PC-3 (cell line): ENCODE results near the gene KIAA1217. TPM values are rescaled to one million over a fixed set of nuclear protein-coding genes. Genes with fewer than 3 reads are reported as not detected.
"Not testable (repeated sequence)": the region's sequence is repeated elsewhere in the genome, so short reads cannot be mapped to it uniquely, and the experiment has no call there.

Experiments used
- ATAC-seq: fragments of 200-7000 bp; cut with Tn5 transposase; 2 replicates; pipeline ENCODE4 v1.9.1; 2020; ENCODE audit warnings: mild to moderate bottlenecking, moderate library complexity
- BruUV-seq: library from RNA; stranded (reverse); fragments of 400-500 nt; replicated peaks from 2 replicates; lab custom pipeline; 2021; lab: Mats Ljungman, UMichigan
- CTCF ChIA-PET: fragments of 300-600 bp; sonication (Branson Sonifier 250); formaldehyde crosslinking; loops from one replicate; lab custom pipeline; 2022; ENCODE audit warnings: antibody characterized with exemption; lab: Charles Lee
- POLR2A ChIA-PET: fragments of 300-600 bp; sonication (Branson Sonifier 250); formaldehyde crosslinking; loops from one replicate; lab custom pipeline; 2022; ENCODE audit warnings: antibody characterized with exemption; ENCODE audit not compliant: unreplicated experiment; lab: Charles Lee
- DNase-seq: peaks from one replicate; pipeline ENCODE4 v3.0.0-alpha.2; 2015
- H2AFZ ChIP-seq: fragments of 300-600 bp; sonication (generic); 2 replicates; pipeline ENCODE4 v1.6.0; 2016; ENCODE audit warnings: antibody characterized with exemption, low read length
- H3F3A ChIP-seq: fragments of 300-600 bp; sonication (generic); one replicate; pipeline ENCODE4 v1.6.0; 2017; ENCODE audit warnings: antibody characterized with exemption, low read length, control low read depth, mild to moderate bottlenecking; ENCODE audit not compliant: unreplicated experiment
- H3K27ac ChIP-seq: fragments of 300-600 bp; sonication (generic); 2 replicates; pipeline ENCODE4 v1.5.1; 2016; ENCODE audit warnings: mild to moderate bottlenecking, low read length
- H3K27me3 ChIP-seq: fragments of 300-600 bp; sonication (generic); 2 replicates; pipeline ENCODE4 v1.6.1; 2016; ENCODE audit warnings: low read length, mixed read lengths
- H3K36me3 ChIP-seq: fragments of 300-600 bp; sonication (generic); 2 replicates; pipeline ENCODE4 v1.6.1; 2016; ENCODE audit warnings: low read depth, mixed run types, low read length, mixed read lengths
- H3K4me1 ChIP-seq: fragments of 300-600 bp; sonication (generic); 2 replicates; pipeline ENCODE4 v1.5.1; 2016; ENCODE audit warnings: low read length; ENCODE audit not compliant: insufficient read depth
- H3K4me2 ChIP-seq: fragments of 300-600 bp; sonication (generic); 2 replicates; pipeline ENCODE4 v1.6.0; 2016; ENCODE audit warnings: low read length
- H3K4me3 ChIP-seq: fragments of 300-600 bp; sonication (generic); 2 replicates; pipeline ENCODE4 v1.5.1; 2016; ENCODE audit warnings: mild to moderate bottlenecking, low read length, mixed read lengths
- H3K79me2 ChIP-seq: fragments of 300-600 bp; sonication (generic); 2 replicates; pipeline ENCODE4 v1.6.1; 2017; ENCODE audit warnings: low read length, mixed read lengths
- H3K9ac ChIP-seq: fragments of 300-600 bp; sonication (generic); 2 replicates; pipeline ENCODE4 v1.6.0; 2016; ENCODE audit warnings: mild to moderate bottlenecking, low read length
- H3K9me2 ChIP-seq: fragments of 300-600 bp; sonication (generic); replicated peaks from 2 replicates; pipeline ENCODE4 v1.6.1; 2016; ENCODE audit warnings: mixed run types, low read length, mixed read lengths
- H3K9me3 ChIP-seq: fragments of 300-600 bp; sonication (generic); 2 replicates; pipeline ENCODE4 v1.6.1; 2016; ENCODE audit warnings: low read length, mixed read lengths
- H4K20me1 ChIP-seq: fragments of 300-600 bp; sonication (generic); 2 replicates; pipeline ENCODE4 v1.6.1; 2016; ENCODE audit warnings: low read length, mixed read lengths
- EZH2 ChIP-seq: fragments of 300-600 bp; sonication (generic); IDR thresholded peaks from one replicate; pipeline ENCODE4 v1.6.1; 2017; ENCODE audit warnings: antibody characterized with exemption, mild to moderate bottlenecking, low read length; ENCODE audit not compliant: unreplicated experiment
- EZH2phosphoT487 ChIP-seq: fragments of 300-600 bp; sonication (generic); IDR thresholded peaks from 2 replicates; pipeline ENCODE4 v1.6.1; 2018; ENCODE audit warnings: mild to moderate bottlenecking, antibody characterized with exemption, low read length, borderline replicate concordance
- intact Hi-C: fragments of 100-400 bp; cut with micrococcal nuclease; formaldehyde crosslinking; loops from 2 replicates; pipeline ENCODE4 v1.9.0; 2023
- total RNA-seq: library from RNA; depleted of rRNA; stranded (reverse); fragments of >200 nt; gene quantifications from 2 replicates; pipeline ENCODE4 v1.2.3, GENCODE V29; 2014
- TF ChIP-seq, protein P1 (sequence below): fragments of 300-600 bp; sonication (generic); conservative IDR thresholded peaks from 2 replicates; pipeline ENCODE4 v1.5.1; 2017; ENCODE audit warnings: antibody characterized with exemption, low read depth, mild to moderate bottlenecking, low read length

KIAA1217 gene
- total RNA-seq, 1 experiment from 2014 or later = 16.0 TPM

DNA sequence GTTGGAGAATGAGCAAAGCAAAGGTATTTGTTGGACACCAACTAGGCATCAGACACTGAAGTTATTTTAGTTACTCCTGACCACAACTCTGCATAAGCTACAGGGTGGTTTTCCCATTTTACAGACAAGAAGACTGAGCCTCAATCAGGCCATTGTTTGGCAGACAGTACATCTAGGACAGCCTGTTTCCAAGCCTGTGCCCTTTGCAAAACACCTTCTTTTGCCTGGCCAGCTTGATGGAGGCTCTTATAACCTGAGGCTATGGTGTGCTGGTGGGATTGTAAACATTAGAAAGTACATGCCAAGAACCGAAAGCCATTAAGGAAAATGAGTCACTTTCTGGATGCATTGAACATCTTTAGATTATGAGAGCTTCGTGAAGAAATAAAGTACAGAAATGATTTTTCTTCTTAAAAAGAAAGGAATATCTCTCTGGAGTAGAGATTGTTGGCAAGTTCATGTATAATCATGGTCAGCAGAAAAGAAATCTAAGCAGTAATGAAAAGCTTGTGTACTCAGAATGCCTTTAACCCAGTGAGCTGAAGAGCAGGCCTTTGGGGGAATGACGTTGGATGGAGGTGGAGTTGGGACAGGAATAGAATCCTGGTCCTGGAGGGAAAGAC, 140.6 kb downstream of the KIAA1217 start:
- ChIA-PET CTCF (no interaction called here), POLR2A (no interaction called here)
- H3K79me2 ChIP-seq = no peaks in the 10 kb centered on the region
- TF ChIP-seq, protein P1, sequence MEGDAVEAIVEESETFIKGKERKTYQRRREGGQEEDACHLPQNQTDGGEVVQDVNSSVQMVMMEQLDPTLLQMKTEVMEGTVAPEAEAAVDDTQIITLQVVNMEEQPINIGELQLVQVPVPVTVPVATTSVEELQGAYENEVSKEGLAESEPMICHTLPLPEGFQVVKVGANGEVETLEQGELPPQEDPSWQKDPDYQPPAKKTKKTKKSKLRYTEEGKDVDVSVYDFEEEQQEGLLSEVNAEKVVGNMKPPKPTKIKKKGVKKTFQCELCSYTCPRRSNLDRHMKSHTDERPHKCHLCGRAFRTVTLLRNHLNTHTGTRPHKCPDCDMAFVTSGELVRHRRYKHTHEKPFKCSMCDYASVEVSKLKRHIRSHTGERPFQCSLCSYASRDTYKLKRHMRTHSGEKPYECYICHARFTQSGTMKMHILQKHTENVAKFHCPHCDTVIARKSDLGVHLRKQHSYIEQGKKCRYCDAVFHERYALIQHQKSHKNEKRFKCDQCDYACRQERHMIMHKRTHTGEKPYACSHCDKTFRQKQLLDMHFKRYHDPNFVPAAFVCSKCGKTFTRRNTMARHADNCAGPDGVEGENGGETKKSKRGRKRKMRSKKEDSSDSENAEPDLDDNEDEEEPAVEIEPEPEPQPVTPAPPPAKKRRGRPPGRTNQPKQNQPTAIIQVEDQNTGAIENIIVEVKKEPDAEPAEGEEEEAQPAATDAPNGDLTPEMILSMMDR = no peak
- no peaks in the 10 kb centered on the region for H3K9me2 ChIP-seq
- H3K4me2 ChIP-seq = peak overlapping the region; percentile 32
- H3K36me3 ChIP-seq = no peaks in the 10 kb centered on the region
- H3K27me3 ChIP-seq = no peaks in the 10 kb centered on the region
- BruUV-seq = no TSS peak
- ATAC-seq (peak; percentile 90), DNase-seq (peak; percentile 87)
- peaks cover 37% of the 10 kb centered on the region for H3K4me1 ChIP-seq
- peak overlapping the region; percentile 83 for H3K27ac ChIP-seq
- peak overlapping the region; percentile 28 for H3K9ac ChIP-seq
- H2AFZ ChIP-seq = no peak overlapping the region
- no peaks in the 10 kb centered on the region for H3K9me3 ChIP-seq
- H4K20me1 ChIP-seq = no peaks in the 10 kb centered on the region
- H3K4me3 ChIP-seq = no peak overlapping the region
- H3F3A ChIP-seq = peaks cover 3% of the 10 kb centered on the region
- intact Hi-C loops = no loop called here

DNA sequence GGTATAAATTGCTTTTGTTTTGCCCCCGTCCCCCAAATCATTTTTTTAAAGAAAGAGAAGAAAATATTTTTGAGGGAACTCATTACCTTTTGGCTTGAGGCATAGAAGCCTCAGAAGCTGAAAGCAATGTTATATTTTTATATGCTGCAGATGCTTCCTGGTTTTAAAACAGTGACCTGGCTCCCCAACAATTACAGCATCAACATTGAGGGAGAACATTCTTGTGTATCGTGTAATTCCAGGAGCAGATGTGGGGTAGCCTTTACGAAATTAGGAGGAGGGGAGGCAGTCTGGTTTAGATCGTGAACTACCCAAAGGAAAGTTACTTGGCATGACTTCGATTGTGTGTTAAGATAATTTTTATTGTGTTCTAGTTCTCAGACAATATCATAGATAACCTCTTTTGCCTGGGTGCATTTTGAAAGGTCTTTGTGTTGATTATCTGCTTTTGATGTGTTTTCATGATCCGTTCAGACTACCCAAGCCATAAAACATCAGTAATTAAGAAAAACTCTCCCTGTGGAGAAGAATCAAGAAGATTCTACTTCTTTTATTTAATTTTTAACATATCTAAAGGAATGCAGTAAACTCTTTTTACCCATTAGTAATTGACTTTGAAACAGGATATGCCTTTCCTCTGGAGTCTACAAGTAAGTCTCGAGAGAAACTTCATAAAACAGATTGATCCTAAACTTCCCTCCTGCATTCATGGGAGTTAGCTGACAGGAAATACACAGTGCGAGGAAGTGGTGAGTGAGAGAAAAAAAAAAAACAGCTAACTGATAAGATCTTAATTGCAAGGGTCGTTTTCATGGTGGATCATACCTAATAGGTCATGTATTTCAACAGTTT, 141.4 kb downstream of the KIAA1217 start:
- DNase-seq (no peak), ATAC-seq (peak; percentile 16)
- BruUV-seq = no TSS peak
- Histone ChIP-seq H3K9me2 (no peaks in the 10 kb centered on the region), H3K9ac (peak overlapping the region; percentile 28), H3K4me3 (no peak overlapping the region), H3K4me1 (peaks cover 29% of the 10 kb centered on the region), H3K27ac (peak overlapping the region; percentile 83), H2AFZ (no peak overlapping the region), H3F3A (peaks cover 3% of the 10 kb centered on the region), H3K79me2 (no peaks in the 10 kb centered on the region), H4K20me1 (no peaks in the 10 kb centered on the region), H3K36me3 (no peaks in the 10 kb centered on the region), H3K27me3 (no peaks in the 10 kb centered on the region), H3K9me3 (no peaks in the 10 kb centered on the region), H3K4me2 (peak overlapping the region; percentile 32)
- POLR2A ChIA-PET = no interaction called here
- no peak for TF ChIP-seq EZH2
- TF ChIP-seq, protein P1 = no peak
- TF ChIP-seq EZH2phosphoT487 = no peak
- CTCF ChIA-PET = no interaction called here
- intact Hi-C loops = no loop called here

DNA sequence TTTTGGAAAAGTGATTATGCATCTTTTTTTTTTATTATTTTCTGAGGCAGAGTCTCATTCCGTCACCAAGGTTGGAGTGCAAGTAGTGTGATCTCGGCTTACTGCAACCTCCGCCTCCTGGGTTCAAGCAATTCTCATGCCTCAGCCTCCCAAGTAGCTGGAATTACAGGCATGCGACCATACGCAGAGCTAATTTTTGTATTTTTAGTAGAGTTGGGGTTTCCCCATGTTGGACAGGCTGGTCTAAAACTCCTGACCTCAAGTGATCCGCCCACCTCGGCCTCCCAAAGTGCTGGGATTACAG, 141.9 kb downstream of the KIAA1217 start:
- Histone ChIP-seq H3K4me1 (peaks cover 27% of the 10 kb centered on the region), H3K27ac (0 out of 2 replicates have a peak overlapping the region, but pooled peaks have one; percentile 83)
- H3K9me3 ChIP-seq, CTCF ChIA-PET, H2AFZ ChIP-seq, H3K4me3 ChIP-seq, POLR2A ChIA-PET, H3K36me3 ChIP-seq, BruUV-seq, H3F3A ChIP-seq, H3K9me2 ChIP-seq, H4K20me1 ChIP-seq, H3K9ac ChIP-seq, H3K27me3 ChIP-seq, intact Hi-C loops, ATAC-seq, DNase-seq, H3K79me2 ChIP-seq, H3K4me2 ChIP-seq: not testable (repeated sequence)
